Cardiac fibroblast (primary cell): Measurements from ENCODE around the gene GALNT13.

Source experiments
- DNase-seq, 2 donors: peaks; one replicate each; pipeline versions ENCODE4 v3.0.0 to v3.0.0-alpha.2; 2010; ENCODE audit warnings: low read depth in 2 of 2
- H3K4me3 ChIP-seq, 2 donors: replicated peaks in 1 of 2; 1 replicate in 1 of 2; 2 replicates in 1 of 2; pipeline ENCODE4 v1.5.1; 2011; ENCODE audit warnings: low read depth in 2 of 2, low read length in 2 of 2, mild to moderate bottlenecking in 2 of 2, moderate library complexity in 1 of 2
- CTCF ChIP-seq: IDR thresholded peaks from one replicate; pipeline ENCODE4 v1.5.1; 2011; ENCODE audit warnings: low read depth, mild to moderate bottlenecking, low read length, inconsistent platforms

GALNT13 gene

DNA sequence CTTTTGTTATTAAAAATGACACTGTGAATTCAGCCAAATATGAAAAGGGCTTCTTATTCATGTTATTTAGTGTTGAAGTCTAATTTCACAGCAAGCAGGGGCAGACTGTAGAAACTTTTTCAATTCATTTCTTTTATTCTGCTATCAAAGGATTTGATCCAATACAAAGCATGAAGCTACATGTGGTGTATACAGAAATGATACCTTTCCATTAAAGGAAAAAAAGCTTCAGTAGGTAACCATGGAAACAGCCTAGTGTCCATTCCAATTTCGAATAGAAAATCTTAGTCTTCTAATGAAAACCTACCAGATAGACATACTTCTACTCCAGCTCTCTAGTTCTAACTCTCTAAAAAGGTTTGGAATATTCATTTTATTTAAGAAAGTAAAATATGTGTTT is 550.5 kb downstream of the GALNT13 start:
- no peak for DNase-seq
- no peak for TF ChIP-seq CTCF
- H3K4me3 ChIP-seq: no peak overlapping the region

- H3K4me3 ChIP-seq: no peak overlapping the region
- peak in 1 of 2 donors; percentile 4 for DNase-seq
- TF ChIP-seq CTCF: no peak
These were observed 554.3 kb downstream of the GALNT13 start for GRCh38 chr2:154425994-154426393.

DNA sequence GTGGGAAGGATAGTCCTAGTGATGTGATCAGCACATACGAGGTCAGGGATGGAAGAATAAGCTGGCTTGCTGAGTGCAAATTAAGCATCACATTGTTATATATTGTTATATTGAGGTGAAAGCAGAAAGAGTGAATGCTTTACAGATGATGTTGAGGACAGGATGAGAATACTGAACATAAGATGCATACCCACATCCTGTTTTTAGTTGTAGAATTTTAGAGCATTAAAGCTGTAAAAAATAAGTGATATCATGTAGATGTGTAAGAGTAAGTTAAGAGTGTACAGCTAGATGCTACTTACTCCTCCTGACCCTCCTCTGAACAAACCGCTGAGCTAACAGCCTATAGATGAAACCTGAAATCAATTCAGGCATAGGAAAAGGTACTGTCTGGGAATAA is 555.7 kb downstream of the GALNT13 start:
- H3K4me3 ChIP-seq: no peak overlapping the region
- TF ChIP-seq CTCF: no peak
- DNase-seq: no peak

- H3K4me3 ChIP-seq: no peak overlapping the region
- no peak for TF ChIP-seq CTCF
- no peak for DNase-seq
These were observed 556.3 kb downstream of the GALNT13 start for GRCh38 chr2:154428022-154428421.

- no peak overlapping the region for H3K4me3 ChIP-seq
- TF ChIP-seq CTCF: no peak
- DNase-seq: no peak
These were observed 561.3 kb downstream of the GALNT13 start for GRCh38 chr2:154433010-154433409.

DNA sequence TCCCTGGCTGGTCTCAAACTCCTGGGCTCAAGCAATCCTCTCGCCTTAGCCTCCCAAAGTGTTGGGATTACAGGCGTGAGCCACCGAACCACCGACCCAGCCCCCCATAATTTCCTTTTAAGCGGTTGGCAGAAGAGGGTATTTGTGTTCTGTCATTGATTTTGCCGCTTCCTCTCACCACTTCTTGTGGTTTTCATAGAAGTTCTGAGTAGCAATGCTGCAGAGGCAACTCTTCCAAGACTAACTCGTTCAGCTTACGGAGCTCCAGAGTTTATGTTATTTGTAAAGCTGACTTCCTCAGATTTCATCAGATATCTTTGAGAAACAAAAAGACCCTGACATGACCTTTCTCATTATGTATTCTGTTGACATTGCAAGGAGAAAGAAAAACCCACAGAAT is 565.4 kb downstream of the GALNT13 start:
- H3K4me3 ChIP-seq: no peak overlapping the region
- TF ChIP-seq CTCF: no peak
- no peak for DNase-seq

GRCh38 chr2:154439156-154439555 is 567.4 kb downstream of the GALNT13 start:
- peak; percentile 11 for TF ChIP-seq CTCF
- no peak overlapping the region for H3K4me3 ChIP-seq
- DNase-seq: peak in 1 of 2 donors; percentile 2
